GM12878 (cell line): ENCODE data around the gene SDHC. TPM values are rescaled to one million over a fixed set of nuclear protein-coding genes. Genes with fewer than 3 reads are reported as not detected.

Experiments used
- BACH1 ChIP-seq: fragments of 450-650 bp; IDR thresholded peaks from 2 replicates; pipeline ENCODE4 v1.6.1; 2017; ENCODE audit warnings: mild to moderate bottlenecking, borderline replicate concordance
- BCLAF1 ChIP-seq: fragments of 450-650 bp; IDR thresholded peaks from 2 replicates; pipeline ENCODE4 v1.6.1; 2017; ENCODE audit warnings: antibody characterized with exemption, mild to moderate bottlenecking, moderate library complexity
- E2F8 ChIP-seq: fragments of 450-650 bp; IDR thresholded peaks from 2 replicates; pipeline ENCODE4 v1.6.1; 2018; ENCODE audit warnings: mild to moderate bottlenecking, low read depth, moderate library complexity; ENCODE audit not compliant: partially characterized antibody
- ELK1 ChIP-seq: IDR thresholded peaks from 2 replicates; pipeline ENCODE4 v1.6.1; 2012; ENCODE audit warnings: low read depth, low read length, improper control_type of control experiment
- FOXK2 ChIP-seq: fragments of 450-650 bp; IDR thresholded peaks from 2 replicates; pipeline ENCODE4 v1.6.1; 2017; ENCODE audit warnings: mild to moderate bottlenecking, moderate library complexity
- IKZF1 ChIP-seq: fragments of 450-650 bp; conservative IDR thresholded peaks from 2 replicates; pipeline ENCODE4 v1.6.1; 2017; ENCODE audit warnings: antibody characterized with exemption, mild to moderate bottlenecking
- POLR2AphosphoS2 ChIP-seq: IDR thresholded peaks from 2 replicates; pipeline ENCODE4 v1.6.1; 2011; ENCODE audit warnings: low read depth, mild to moderate bottlenecking, low read length, improper control_type of control experiment, moderate library complexity
- RELB ChIP-seq: fragments of 450-650 bp; IDR thresholded peaks from 2 replicates; pipeline ENCODE4 v1.6.1; 2017; ENCODE audit warnings: low read depth, mild to moderate bottlenecking, moderate library complexity
- SREBF2 ChIP-seq: IDR thresholded peaks from 2 replicates; pipeline ENCODE4 v1.6.1; 2012; ENCODE audit warnings: mild to moderate bottlenecking, low read length
- TCF3 ChIP-seq: IDR thresholded peaks from 2 replicates; pipeline ENCODE4 v1.6.1; 2012; ENCODE audit warnings: low read depth, mild to moderate bottlenecking, low read length, borderline replicate concordance; ENCODE audit not compliant: insufficient read depth
- ZBTB33 ChIP-seq: fragments of 450-650 bp; IDR thresholded peaks from 2 replicates; pipeline ENCODE4 v1.6.1; 2017; ENCODE audit warnings: mild to moderate bottlenecking
- ZBTB40 ChIP-seq: fragments of 450-650 bp; IDR thresholded peaks from 2 replicates; pipeline ENCODE4 v1.6.1; 2016; ENCODE audit warnings: mild to moderate bottlenecking, moderate library complexity, borderline replicate concordance
- polyA plus RNA-seq, 11 experiments: library from polyadenylated mRNA; depleted of rRNA in 4 of 11; unstranded in 6 of 11; stranded (reverse) in 5 of 11; fragments of >200 nt; fragmentation: Nextera tagmentation in 4 of 11; fragmentation: Illumina TruSeq in 1 of 11; extraction: Ambion mirVana in 4 of 11; extraction: Trizol in 1 of 11; gene quantifications; 1 replicate in 1 of 11; 2 replicates in 10 of 11; pipeline versions ENCODE4 v1.2.1 to v1.2.3, GENCODE V29; 2011 to 2016; ENCODE audit warnings: inconsistent platforms in 2 of 11, missing spikeins in 2 of 11, low read depth in 1 of 11
- total RNA-seq, 4 experiments: library from RNA; depleted of rRNA in 3 of 4; stranded (reverse); fragments of >200 nt in 3 of 4; fragmentation: Illumina TruSeq in 1 of 4; extraction: Trizol in 1 of 4; gene quantifications; 2 replicates each; pipeline versions ENCODE4 v1.2.1 to v1.2.3, GENCODE V29; 2013 to 2021

Gene SDHC
- total and polyA plus RNA-seq, 10 of the 15 experiments (the other 5 are each of a cell fraction or from before 2014, with no cell fraction given), result 18.4 to 340 (median 178) TPM

DNA sequence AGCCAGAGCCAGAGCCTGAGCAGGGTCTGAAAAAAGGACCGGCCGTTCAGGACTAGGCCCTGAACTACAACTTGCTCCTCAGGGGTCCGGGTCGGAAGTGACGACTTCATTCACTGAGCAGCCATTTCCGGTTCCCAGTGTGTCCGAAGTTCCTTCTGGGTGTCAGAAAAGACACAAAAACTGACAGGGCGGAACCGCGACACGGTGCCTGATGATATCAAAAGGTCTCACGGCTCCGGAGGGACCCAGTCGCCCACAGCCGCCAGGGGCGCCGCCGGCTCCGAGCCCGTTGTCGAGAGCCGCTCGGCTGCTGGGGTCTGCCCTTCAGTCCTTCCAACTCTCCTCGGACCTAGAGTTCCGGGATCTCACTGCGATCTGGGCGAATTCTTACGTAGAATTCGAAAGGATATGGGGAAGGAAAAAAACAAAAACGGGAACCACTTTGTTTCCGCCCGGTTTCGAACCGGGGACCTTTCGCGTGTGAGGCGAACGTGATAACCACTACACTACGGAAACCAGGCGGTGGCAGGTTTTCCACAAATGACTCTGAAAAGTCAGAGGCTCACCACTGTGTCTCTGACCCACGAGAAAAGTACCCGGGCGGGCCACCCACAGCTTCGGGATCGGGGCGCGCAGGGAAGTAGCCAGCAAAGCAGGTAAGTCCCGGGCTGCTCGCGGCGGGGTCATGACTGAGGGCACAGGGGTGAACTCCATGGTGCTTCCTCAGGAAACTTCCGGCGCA lies 85.2 kb downstream of the SDHC start (continued):
- peak; percentile 88; the same call in 1 of the 2 replicates for TF ChIP-seq ZBTB40
- TF ChIP-seq BACH1, result peak; percentile 72; the same call in 1 of the 2 replicates
- peak; percentile 84; the same call in 1 of the 2 replicates for TF ChIP-seq RELB
- peak; percentile 97 for TF ChIP-seq SREBF2
- no peak; the same call in 1 of the 2 replicates for TF ChIP-seq BCLAF1
- TF ChIP-seq FOXK2, result peak; percentile 67
- 0 out of 2 replicates have a peak, but pooled peaks have one; percentile 10 for TF ChIP-seq ZBTB33
- peak; percentile 70 for TF ChIP-seq ELK1
- TF ChIP-seq POLR2AphosphoS2, result peak; percentile 63; the same call in 1 of the 2 replicates
- no peak for TF ChIP-seq TCF3
- peak; percentile 40 for TF ChIP-seq E2F8
- TF ChIP-seq IKZF1, result peak; percentile 96
